HG03558 (cell line): ENCODE measurements around the gene MAN1C1.

Source experiments
- ATAC-seq: cut with Tn5 transposase; IDR thresholded peaks from one replicate; pipeline ENCODE4 v1.9.1; 2021; ENCODE audit warnings: moderate number of reproducible peaks; ENCODE audit not compliant: unreplicated experiment; ENCODE audit errors: extremely low read depth

Gene MAN1C1

DNA sequence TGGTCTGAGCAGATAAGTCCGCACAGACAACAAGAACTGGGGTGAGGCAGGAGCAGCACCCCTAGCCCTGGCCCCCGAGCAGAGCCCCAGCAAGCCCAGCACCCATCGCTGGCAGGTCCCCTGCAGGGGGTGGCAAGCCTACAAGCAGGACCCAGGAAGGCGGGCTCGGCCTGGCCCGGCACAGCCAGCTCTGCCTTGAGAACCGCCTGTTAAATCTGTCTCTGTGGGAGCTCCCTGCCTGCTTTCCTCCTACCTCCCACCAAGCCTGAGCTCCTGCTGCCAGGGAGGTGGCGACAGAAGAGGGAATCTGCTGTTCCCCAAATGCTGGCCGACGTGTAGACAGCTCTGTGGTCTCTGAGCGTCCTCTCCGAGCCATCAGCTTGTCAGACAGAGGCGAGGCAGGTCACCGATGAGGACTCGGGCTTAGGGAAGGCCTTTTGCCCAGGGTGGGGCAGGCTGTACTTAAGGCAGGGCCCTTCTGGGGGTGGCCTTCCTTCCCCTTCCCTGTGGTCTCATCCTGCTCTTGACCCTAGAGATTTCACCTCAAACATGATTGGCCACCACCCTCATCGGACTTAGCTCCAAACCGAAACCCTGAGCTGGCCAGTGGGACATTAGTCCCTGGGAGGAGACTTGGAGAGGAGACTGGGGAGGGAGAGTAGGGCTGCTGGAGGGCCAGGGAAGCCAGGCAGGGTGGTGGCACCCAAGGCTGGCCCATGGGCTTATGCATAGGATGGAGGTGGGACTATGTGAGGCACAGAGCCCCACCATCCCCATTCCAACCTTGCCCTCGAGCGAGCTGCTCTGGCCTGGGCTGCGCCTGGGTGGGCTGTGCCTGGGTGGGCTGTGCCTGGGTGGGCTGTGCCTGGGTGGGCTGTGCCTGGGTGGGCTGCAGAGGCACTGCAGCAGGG lies 191.1 kb downstream of the MAN1C1 start:
- no peak for ATAC-seq

DNA sequence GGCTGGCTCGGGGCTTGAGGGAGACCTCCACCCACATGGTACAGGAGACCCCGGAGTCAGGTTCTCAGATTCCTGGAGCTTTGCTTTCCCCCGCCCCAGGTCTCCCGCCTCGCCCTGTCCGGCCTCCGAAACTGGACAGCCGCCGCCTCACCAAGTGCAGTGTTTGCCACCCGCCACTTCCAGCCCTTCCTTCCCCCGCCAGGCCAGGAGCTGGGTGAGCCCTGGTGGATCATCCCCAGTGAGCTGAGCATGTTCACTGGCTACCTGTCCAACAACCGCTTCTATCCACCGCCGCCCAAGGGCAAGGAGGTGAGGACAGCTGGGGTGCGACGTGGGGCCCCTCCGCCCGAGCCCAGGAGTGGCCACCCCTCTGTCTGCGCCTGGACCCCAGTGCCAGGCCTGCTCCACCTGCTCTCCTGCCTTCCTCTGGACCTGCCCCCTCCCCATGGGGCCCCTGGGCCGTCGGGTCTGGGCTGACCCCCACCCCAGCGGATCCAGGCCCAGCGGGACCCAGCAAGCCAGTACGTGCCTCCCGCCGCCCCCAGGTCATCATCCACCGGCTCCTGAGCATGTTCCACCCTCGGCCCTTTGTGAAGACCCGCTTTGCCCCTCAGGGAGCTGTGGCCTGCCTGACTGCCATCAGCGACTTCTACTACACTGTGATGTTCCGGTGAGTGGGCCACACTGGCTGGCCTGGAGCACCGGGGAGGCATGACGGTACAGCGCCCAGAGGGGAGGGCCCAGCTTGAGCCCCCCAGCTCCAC lies 192.1 kb downstream of the MAN1C1 start:
- ATAC-seq = no peak

DNA sequence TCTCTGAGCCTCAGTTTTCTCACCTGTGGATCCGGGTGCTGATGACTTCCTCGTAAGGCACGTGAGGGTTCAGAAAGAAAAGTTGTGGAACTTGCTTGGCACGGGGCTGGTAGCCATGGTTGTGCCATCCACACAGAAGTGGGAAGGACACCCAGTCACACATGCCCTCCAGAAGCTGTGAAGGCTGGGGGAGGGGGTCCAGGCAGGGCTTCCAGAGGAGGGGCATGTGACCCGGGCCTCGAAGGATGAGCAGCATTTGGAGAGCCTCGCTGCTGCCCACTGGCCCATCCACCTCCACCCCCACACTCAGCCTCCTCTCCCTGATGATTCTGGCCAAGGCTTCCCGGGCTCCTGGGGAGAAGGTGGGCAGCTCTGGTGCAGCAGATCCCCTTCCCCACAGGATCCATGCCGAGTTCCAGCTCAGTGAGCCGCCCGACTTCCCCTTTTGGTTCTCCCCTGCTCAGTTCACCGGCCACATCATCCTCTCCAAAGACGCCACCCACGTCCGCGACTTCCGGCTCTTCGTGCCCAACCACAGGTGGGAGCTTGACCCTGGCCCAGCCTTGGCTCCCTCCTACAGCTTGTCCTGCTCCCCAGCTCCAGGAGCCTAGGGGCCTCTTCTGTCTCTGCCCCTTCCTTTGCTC lies 192.8 kb downstream of the MAN1C1 start:
- ATAC-seq = no peak

DNA sequence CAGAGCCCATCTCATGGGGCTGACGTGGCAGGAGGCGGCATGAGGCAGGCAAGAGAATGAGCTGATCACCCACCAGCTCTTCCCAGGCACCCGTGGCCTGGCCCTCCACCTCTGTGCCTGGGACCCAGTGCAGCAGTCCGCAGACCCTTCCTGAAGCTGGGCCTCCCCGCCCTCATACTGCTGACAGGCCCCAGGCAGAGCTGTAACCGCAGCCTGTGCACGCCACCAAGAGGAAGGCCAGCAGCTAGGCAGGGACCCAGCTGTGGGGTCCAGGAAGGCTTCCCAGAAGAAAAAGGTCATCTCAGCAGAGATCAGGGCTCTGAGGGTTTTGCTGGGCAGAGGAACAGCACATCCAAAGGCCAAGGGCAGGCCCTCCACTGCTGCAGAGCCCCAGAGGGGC lies 193.3 kb downstream of the MAN1C1 start:
- ATAC-seq = no peak

DNA sequence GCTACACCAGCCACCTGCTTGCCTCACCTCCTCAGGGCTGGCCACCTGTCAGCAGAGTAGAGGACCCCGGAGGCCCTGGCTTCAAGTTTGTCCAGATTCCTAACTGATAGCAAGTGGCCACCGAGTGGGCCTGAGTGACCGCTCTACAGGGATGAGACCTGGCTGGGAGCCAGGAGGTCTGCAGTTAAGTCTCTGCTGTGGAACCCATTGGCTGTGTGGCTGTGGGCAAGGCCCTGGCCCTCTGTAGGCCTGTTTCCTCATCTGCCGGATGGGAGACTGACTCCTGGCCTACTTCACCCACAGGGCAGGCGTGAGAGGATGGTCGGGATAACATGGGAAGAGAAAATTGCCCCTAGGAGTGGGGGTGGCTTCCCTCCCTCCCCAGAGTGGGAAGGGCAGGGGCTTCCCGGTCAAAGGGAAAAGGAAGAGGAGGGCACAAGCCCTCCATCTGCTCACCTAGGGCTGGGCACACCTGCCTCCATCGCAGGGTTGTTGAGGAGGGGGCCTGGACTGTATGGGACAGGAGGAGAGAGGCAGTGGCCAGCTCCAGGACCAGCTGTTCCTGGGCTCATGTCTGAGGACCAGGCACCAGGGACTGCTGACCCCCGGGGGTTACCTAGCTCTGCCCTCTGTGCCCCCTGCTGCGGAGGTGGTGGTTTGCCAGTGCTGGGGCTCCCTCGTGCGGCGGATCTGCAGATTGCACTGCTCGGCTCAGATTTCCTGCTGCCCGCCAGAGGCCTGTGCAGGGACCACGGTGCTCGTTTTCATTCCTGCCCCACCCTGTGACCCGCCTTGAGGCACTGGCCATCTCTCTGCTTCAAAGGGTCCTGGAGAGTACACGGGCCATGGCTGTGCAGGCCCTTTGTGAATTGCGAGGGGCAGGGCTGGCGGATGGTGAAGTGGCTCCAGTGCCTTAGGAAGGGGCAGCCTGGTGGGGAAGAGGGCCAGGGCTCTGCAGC lies 194.0 kb downstream of the MAN1C1 start:
- ATAC-seq = no peak

DNA sequence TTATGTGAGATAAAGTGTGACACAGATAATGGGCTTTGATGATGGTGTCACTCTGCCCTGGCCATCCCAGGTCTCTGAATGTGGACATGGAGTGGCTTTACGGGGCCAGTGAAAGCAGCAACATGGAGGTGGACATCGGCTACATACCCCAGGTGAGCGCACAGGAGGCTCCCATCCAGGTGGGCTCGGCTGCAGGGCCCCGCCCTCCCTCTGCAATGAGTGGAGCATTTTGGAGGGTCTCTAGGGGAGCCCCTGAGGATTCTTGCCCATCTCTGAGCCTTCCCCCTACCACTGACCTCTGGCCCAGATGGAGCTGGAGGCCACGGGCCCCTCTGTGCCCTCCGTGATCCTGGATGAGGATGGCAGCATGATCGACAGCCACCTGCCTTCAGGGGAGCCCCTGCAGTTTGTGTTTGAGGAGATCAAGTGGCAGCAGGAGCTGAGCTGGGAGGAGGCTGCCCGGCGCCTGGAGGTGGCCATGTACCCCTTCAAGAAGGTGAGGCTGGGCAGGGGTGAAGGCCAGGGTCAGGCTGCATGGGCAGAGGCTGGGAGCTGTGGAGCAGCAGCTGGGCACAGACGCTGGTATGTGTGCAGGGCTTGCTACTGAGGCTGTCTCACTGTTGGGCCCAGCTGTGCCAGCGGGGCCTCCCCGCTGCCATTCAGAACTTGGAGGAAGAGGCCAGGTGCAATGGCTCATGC lies 194.9 kb downstream of the MAN1C1 start:
- no peak for ATAC-seq

DNA sequence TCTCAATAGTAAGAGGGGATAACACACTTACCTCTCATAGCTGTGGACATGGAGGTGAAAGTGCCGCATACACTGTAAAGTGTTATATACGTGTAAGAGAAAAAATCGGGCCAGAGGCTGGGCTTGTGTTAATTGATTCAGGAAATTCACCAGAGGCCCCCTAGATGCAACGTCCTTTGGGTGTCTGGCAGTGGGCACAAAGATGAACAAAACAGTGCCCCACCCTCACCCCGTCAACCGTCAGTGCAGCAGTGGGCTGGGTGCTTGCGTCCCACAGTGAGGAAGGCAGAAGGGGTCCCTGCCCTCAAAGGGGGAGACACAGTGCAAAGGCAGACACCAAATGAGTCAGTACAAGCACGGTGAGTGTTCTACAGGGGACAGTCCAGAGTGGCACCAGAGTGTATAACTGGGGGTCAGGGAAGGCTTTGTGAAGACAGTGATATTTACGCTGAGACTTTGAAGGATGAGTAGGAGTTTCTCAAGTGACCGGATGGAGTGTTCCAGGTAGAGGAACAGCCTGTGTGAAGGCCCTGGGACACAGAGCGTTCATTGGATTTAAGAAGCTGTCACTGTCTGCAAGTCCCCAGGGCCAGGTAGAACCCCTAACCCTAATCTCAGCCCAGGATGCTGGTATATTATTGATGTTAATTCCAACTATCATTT lies 196.6 kb downstream of the MAN1C1 start:
- no peak for ATAC-seq

DNA sequence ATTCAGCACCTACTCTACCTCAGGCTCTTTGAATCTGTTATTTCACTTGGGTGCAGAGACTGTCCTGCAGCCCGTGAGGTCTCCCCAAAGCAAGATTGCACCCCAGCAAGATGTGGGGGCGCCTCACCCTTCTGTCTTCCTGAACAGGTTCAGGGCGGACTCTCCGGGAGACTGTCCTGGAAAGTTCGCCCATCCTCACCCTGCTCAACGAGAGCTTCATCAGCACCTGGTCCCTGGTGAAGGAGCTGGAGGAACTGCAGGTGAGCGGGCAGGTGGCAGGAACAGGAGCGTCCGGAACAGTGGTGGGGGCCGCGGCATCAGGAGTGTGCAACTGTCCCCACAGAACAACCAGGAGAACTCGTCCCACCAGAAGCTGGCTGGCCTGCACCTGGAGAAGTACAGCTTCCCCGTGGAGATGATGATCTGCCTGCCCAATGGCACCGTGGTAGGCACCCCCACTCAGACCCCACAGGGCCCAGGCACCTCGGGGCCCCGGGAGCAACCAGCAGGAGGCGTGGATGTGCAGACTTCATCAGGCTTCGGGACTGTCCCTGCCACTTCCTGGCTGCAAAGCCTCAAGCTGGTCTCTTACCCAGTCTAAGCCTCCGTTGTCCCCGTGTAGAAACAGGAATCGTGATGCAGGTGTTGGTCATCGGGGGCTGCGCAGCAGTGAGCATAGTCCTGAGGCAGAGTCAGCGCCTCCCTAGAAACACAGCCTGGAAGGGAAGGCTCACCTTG lies 197.3 kb downstream of the MAN1C1 start:
- no peak for ATAC-seq

DNA sequence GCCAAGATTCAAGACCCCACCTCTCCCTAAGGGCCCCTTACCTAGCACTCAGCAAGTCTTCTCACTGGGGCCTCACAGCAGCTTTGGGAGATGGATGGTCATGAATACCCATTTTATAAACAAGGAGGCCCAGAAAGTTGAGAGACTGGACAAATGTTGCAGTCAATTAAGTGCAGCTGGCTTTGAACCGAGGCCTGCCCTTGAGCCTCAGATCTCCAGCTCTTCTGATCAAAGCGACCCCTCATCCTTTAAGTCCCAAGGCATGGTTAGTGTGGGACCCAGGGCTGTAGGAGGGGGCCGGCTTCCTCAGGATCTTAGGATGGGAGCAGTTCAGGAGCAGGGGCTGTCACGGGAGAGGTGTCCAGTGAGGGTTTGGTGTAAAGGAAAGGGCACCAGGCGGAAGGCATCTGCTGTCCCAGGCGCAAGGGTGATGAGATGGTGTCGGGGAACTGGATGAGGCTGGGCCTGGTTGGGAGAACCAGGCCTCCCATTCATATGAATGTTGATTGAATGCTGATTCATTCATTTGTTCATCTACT lies 198.0 kb downstream of the MAN1C1 start:
- no peak for ATAC-seq

DNA sequence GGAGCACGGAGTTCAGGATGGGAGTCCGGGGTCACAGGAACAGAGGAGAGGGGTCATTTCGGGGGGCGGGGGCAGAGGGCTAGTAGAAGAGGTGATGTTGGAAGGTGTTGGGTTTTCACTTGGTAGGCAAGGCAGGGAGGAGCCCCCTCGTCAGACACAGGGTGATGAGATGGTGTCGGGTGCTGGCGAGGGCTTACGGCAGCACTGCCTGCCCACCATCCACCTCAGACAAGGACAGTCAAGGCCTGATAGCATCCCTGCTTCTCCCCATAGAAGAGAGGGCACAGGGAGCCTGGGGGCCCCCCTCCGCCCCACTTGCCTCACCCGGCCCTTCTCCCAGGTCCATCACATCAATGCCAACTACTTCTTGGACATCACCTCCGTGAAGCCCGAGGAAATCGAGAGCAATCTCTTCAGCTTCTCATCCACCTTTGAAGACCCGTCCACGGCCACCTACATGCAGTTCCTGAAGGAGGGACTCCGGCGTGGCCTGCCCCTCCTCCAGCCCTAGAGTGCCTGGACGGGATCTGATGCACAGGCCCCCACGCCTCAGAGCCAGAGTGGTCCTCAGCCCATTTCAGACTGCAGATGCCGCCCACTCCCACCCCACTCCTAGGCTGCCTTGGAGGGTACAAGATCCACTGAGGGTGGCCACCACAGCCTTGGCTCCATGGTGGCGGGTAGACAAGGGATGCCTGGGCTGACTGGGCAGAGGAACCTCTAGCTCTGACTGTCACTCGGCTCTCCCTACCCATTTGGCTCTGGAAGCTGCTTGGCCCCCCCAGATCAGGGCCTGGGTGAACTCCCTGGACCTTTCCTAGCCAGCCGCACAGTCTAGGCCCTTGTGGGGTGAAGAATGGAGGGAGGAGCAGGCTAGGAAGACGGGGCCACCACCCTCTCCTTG lies 198.9 kb downstream of the MAN1C1 start:
- ATAC-seq = no peak

DNA sequence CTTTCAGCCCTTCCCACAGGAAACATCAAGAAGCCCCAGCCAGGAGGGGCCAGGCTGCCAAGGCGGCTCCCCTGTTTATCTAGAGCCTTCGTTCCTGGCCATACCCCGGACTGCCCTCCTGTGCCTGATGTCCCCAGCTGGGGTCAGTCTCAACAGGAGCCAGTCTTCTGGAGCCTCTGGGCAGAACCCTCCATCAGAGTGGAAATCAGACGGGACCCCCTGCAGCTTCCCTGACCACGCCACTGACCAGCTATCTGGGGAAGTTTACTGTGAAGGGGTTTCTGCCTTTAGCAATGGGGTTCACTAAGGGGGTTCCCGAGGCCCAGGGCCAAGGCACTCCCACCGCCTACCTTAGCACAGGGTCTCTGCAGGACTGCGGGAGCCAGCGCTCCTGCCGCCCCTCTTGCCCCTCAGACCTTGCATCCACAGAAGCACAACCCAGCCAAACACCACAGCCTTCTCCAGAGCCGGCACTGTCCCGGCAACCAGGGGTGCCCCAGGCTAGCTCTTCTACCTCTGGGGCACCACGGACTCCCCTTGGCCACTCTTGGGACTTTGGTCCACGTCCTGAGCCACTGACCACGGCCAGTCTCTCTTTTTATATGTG lies 199.6 kb downstream of the MAN1C1 start:
- ATAC-seq = no peak

DNA sequence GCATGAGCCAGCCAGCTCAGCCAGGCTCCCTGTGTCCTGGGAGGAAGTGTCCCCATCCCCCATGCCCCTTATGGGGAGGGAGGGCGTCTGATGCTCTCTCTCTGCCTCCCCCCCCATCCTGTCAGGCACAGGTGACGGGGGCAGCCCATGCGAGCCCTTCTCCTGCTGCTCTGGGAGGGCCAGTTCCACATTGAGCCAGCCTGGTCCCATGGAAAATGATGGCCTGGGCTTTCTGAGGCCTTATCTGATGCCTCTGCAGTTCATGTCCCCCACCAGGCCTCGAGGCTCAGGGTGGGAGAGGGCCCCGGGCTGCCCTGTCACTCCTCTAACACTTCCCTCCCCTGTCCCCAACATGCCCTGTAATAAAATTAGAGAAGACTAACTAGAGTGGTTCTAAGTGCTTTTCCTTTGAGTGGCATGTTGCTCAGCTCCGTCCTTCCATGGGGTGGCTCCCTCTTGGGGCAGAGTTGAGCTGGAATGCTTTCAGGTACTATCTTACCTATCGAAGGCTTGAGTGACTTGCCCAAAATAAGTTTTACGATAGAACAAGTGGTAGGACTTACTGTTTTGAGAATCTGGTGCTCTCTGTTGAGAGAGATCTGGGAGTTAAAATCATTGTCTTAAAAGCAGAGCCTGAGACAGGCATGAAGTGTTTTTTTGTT lies 201.4 kb downstream of the MAN1C1 start:
- ATAC-seq = no peak

DNA sequence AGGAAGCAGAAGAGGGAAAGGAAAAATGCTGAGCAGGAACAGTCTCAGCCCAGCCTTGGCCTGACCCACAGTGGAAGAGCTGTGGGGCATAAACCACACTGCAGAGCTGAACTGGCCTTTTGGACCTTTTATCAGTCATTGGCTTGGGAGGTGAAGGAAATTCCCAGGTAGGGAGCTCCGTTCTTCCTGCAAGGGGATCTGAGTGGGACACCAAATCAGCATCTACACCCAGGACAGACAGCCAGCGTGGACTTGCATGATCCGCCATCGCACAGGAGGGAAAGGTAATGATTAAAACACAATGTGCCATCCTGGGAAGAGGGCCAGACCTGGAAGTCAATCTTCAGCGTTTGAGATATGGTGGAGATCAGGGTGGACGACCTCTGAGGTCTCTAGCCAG lies 202.0 kb downstream of the MAN1C1 start:
- ATAC-seq = no peak

DNA sequence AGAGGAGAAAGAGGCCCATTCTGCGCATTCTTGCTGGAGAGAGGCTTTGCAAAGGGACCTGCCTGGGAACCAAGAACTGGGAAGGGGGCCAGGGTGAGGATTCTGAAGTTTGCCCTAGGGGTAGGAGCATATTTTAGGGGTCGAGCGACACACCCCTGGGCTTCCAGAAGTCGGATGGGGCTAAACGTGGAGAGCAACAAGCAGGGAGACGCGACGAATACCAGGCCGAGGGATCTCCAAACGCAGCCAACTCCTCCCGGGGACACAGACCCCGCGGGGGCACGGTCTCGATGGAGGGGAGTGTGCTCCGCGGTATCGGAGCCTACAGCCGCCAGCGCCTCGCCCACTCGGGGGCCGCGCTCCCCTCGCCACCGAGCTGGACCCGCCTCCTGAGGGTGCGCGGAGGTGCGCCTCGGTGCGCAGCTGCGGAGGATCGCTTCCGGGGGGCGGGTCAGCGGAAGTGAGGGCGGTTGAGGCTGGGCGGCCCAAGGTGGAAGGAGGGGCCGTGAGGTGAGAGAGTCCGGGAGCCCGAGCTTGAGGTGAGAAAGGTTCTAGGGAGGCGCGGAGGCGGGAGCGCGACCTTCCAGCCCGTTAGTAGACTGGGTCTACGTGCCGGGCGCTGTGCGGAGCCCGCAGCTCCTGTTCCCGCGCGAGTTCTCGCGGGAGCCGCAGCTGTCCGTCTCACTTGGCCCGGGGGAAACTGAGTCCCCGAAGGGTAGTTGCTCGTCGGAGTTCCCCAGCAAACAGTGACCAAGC lies 203.1 kb downstream of the MAN1C1 start, which contains the start of gene MTFR1L:
TSS of gene MTFR1L (plus strand) at position 464 of the 756 bp plus-strand sequence. CDS start 3,151 bp downstream, outside the sequence.
- ATAC-seq = peak; percentile 51
